Measurements from ENCODE around the gene ATP6AP2. TPM values are rescaled to one million over a fixed set of nuclear protein-coding genes. Genes with fewer than 3 reads are reported as not detected.
A peak's percentile ranks its signal among the peaks of the same experiment; 100 is the strongest.

The ATP6AP2 gene
- total and polyA plus RNA-seq, 9 donors = 63.2 to 184 (median 85.2) TPM

- no peaks in the 10 kb centered on the region for H3K27me3 ChIP-seq
- 45 to 53% (median 51%) methylated on average over 20 of the region's 20 CpGs for WGBS, 3 donors
- no peaks in the 10 kb centered on the region for H3K4me1 ChIP-seq (ENCODE audit: insufficient read depth)
- TF ChIP-seq POLR2A (IDR thresholded peaks at IDR 0.05) (no peak), CTCF (IDR thresholded peaks at IDR 0.05) (no peak), EP300 (IDR thresholded peaks at IDR 0.05) (no peak)
- H3K27ac ChIP-seq = no peak overlapping the region
- H3K4me3 ChIP-seq = no peak overlapping the region
- intact Hi-C loops (cut with DNase I) = loop anchor here in 2 of 4 donors (10.0 kb wide), 1 partner anchor 715 kb away; no protein-coding TSS in a partner anchor
- no peaks in the 10 kb centered on the region for H3K9me3 ChIP-seq
- peak in 1 of 5 donors; percentile 33 for DNase-seq
- no peaks in the 10 kb centered on the region for H3K36me3 ChIP-seq
These were observed 41.3 kb upstream of the ATP6AP2 start for GRCh38 chrX:40539214-40540142.

- no peak overlapping the region for H3K4me3 ChIP-seq
- no peak for TF ChIP-seq POLR2A (IDR thresholded peaks at IDR 0.05)
- no peak for TF ChIP-seq EP300 (IDR thresholded peaks at IDR 0.05)
- no peak for TF ChIP-seq CTCF (IDR thresholded peaks at IDR 0.05)
- WGBS, 3 donors = 70 to 74% (median 72%) methylated on average over 10 of the region's 10 CpGs
- H3K27me3 ChIP-seq = no peaks in the 10 kb centered on the region
- H3K4me1 ChIP-seq (ENCODE audit: insufficient read depth) = no peaks in the 10 kb centered on the region
- H3K27ac ChIP-seq = no peak overlapping the region
- DNase-seq = no peak
- no peaks in the 10 kb centered on the region for H3K36me3 ChIP-seq
- no peaks in the 10 kb centered on the region for H3K9me3 ChIP-seq
- intact Hi-C loops (cut with DNase I) = loop anchor here in 2 of 4 donors (10.0 kb wide), 1 partner anchor 713 kb away; no protein-coding TSS in a partner anchor
These were observed 38.6 kb upstream of the ATP6AP2 start for GRCh38 chrX:40542208-40542607.

- Histone ChIP-seq H3K27ac (no peak overlapping the region), H3K36me3 (no peaks in the 10 kb centered on the region), H3K27me3 (no peaks in the 10 kb centered on the region), H3K4me1 (ENCODE audit: insufficient read depth) (no peaks in the 10 kb centered on the region), H3K4me3 (no peak overlapping the region), H3K9me3 (no peaks in the 10 kb centered on the region)
- 69 to 77% (median 72%) methylated on average over 4 of the region's 4 CpGs for WGBS, 3 donors
- no peak for DNase-seq
- no peak for TF ChIP-seq CTCF (IDR thresholded peaks at IDR 0.05)
- TF ChIP-seq EP300 (IDR thresholded peaks at IDR 0.05) = no peak
- TF ChIP-seq POLR2A (IDR thresholded peaks at IDR 0.05) = no peak
- intact Hi-C loops (cut with DNase I) = loop anchor here in 2 of 4 donors (10.0 kb wide), 1 partner anchor 712 kb away; no protein-coding TSS in a partner anchor
These were observed 37.8 kb upstream of the ATP6AP2 start for GRCh38 chrX:40542972-40543371.

- Histone ChIP-seq H3K36me3 (no peaks in the 10 kb centered on the region), H3K4me3 (no peak overlapping the region), H3K4me1 (ENCODE audit: insufficient read depth) (no peaks in the 10 kb centered on the region), H3K27me3 (no peaks in the 10 kb centered on the region), H3K9me3 (no peaks in the 10 kb centered on the region), H3K27ac (peak overlapping the region in 1 of 2 donors; percentile 34)
- DNase-seq = no peak
- TF ChIP-seq CTCF (IDR thresholded peaks at IDR 0.05) (peak; percentile 65 to 77 (median 70)), POLR2A (IDR thresholded peaks at IDR 0.05) (no peak)
- intact Hi-C loops (cut with DNase I) = loop anchor here in 2 of 4 donors (10.0 kb wide), 1 partner anchor 711 kb away; no protein-coding TSS in a partner anchor
- WGBS, 3 donors = 2 to 4% (median 3%) methylated on average over 8 of the region's 8 CpGs
These were observed 37.0 kb upstream of the ATP6AP2 start for GRCh38 chrX:40543661-40544328.

Measured in ovary (tissue), 9 donors.